GM12878 (cell line): ENCODE measurements around the gene IDI1. TPM values are rescaled to one million over a fixed set of nuclear protein-coding genes. Genes with fewer than 3 reads are reported as not detected.

ENCODE experiments used
- ATAC-seq: fragments of 200-7000 bp; cut with Tn5 transposase; 3 replicates; pipeline ENCODE4 v1.9.1; 2020; ENCODE audit warnings: mild to moderate bottlenecking, moderate library complexity
- BruUV-seq: library from RNA; stranded (reverse); fragments of 400-500 nt; replicated peaks from 2 replicates; lab custom pipeline; 2021; lab: Mats Ljungman, UMichigan
- CTCF ChIA-PET: fragments of 300-600 bp; sonication (Branson Sonifier 250); formaldehyde crosslinking; extraction: SDS; loops from one replicate; lab custom pipeline; 2021; ENCODE audit warnings: inconsistent platforms; lab: Yijun Ruan, JAX
- POLR2A ChIA-PET: fragments of 350-600 bp; formaldehyde crosslinking; extraction: SDS; loops from one replicate; lab custom pipeline; 2021; ENCODE audit warnings: inconsistent platforms; lab: Charles Lee
- RAD21 ChIA-PET: fragments of 300-600 bp; sonication (Branson Sonifier 250); formaldehyde crosslinking; loops from one replicate; lab custom pipeline; 2023; ENCODE audit warnings: antibody characterized with exemption; ENCODE audit not compliant: unreplicated experiment; lab: Charles Lee
- SMC1A ChIA-PET: fragments of 300-600 bp; sonication (Branson Sonifier 250); formaldehyde crosslinking; loops from one replicate; lab custom pipeline; 2023; ENCODE audit not compliant: unreplicated experiment, uncharacterized antibody; lab: Charles Lee
- DNase-seq: peaks from one replicate; pipeline ENCODE4 v3.0.0-alpha.2; 2011; ENCODE audit warnings: low read depth, low spot score
- FAIRE-seq: peaks from 3 replicates; lab custom pipeline; 2011; peaks lifted over from hg19 to GRCh38; lab: Jason Lieb, UNC
- H2AFZ ChIP-seq: 2 replicates; pipeline ENCODE4 v1.6.0; 2011; ENCODE audit warnings: low read depth, low read length, control low read depth; ENCODE audit not compliant: control insufficient read depth
- H3K27ac ChIP-seq: 2 replicates; pipeline ENCODE4 v1.5.1; 2011; ENCODE audit warnings: control low read depth; ENCODE audit not compliant: control insufficient read depth, insufficient read depth
- H3K27me3 ChIP-seq, 2 experiments: replicated peaks in 1 of 2; 2 replicates each; pipeline versions ENCODE4 v1.6.0 to v1.6.1; 2011; ENCODE audit warnings: low read length in 1 of 2; ENCODE audit not compliant: control insufficient read depth in 2 of 2, insufficient read depth in 2 of 2
- H3K36me3 ChIP-seq, 2 experiments: 2 replicates each; pipeline ENCODE4 v1.5.1; 2011; ENCODE audit warnings: low read length in 1 of 2; ENCODE audit not compliant: control insufficient read depth in 2 of 2, insufficient read depth in 2 of 2
- H3K4me1 ChIP-seq: 2 replicates; pipeline ENCODE4 v1.6.1; 2011; ENCODE audit warnings: mild to moderate bottlenecking, low read length, moderate library complexity, mixed read lengths; ENCODE audit not compliant: control insufficient read depth, insufficient read depth
- H3K4me2 ChIP-seq: 2 replicates; pipeline ENCODE4 v1.6.0; 2011; ENCODE audit warnings: control low read depth; ENCODE audit not compliant: control insufficient read depth, insufficient read depth
- H3K4me3 ChIP-seq: fragments of 200-600 bp; sonication (generic); 2 replicates; pipeline ENCODE4 v1.5.1; 2016
- H3K79me2 ChIP-seq: 2 replicates; pipeline ENCODE4 v1.6.0; 2011; ENCODE audit warnings: low read length; ENCODE audit not compliant: control insufficient read depth, insufficient read depth
- H3K9ac ChIP-seq: 2 replicates; pipeline ENCODE4 v1.8.0; 2011; ENCODE audit warnings: low read length, control low read depth, mixed read lengths; ENCODE audit not compliant: control insufficient read depth, insufficient read depth
- H3K9me3 ChIP-seq: replicated peaks from 3 replicates; pipeline ENCODE4 v1.5.1; 2011; ENCODE audit warnings: mild to moderate bottlenecking, low read length; ENCODE audit not compliant: control insufficient read depth, insufficient read depth
- H4K20me1 ChIP-seq: 2 replicates; pipeline ENCODE4 v1.6.0; 2011; ENCODE audit not compliant: control insufficient read depth, insufficient read depth
- CHD2 ChIP-seq: IDR thresholded peaks from 2 replicates; pipeline ENCODE4 v1.6.1; 2011; ENCODE audit warnings: low read depth, low read length, improper control_type of control experiment, borderline replicate concordance
- GATAD2B ChIP-seq: fragments of 450-650 bp; conservative IDR thresholded peaks from 2 replicates; pipeline ENCODE4 v1.6.1; 2017; ENCODE audit warnings: low read depth, mild to moderate bottlenecking, moderate library complexity
- HDAC6 ChIP-seq: fragments of 200-600 bp; sonication (generic); IDR thresholded peaks from one replicate; pipeline ENCODE4 v1.8.0; 2017; ENCODE audit warnings: antibody characterized with exemption; ENCODE audit not compliant: unreplicated experiment
- HDGF ChIP-seq: fragments of 450-650 bp; IDR thresholded peaks from 2 replicates; pipeline ENCODE4 v1.6.1; 2016; ENCODE audit warnings: antibody characterized with exemption
- IKZF1 ChIP-seq: fragments of 450-650 bp; conservative IDR thresholded peaks from 2 replicates; pipeline ENCODE4 v1.6.1; 2017; ENCODE audit warnings: antibody characterized with exemption, mild to moderate bottlenecking
- KAT2A ChIP-seq: conservative IDR thresholded peaks from 2 replicates; pipeline ENCODE4 v1.6.1; 2011; ENCODE audit warnings: low read depth, low read length; ENCODE audit not compliant: control insufficient read depth
- MEF2A ChIP-seq: IDR thresholded peaks from 2 replicates; pipeline ENCODE4 v1.6.1; 2011; ENCODE audit warnings: low read depth, mild to moderate bottlenecking, low read length, moderate library complexity; ENCODE audit not compliant: insufficient read depth
- MTA2 ChIP-seq: fragments of 450-650 bp; IDR thresholded peaks from 2 replicates; pipeline ENCODE4 v1.6.1; 2016; ENCODE audit warnings: low read depth, mild to moderate bottlenecking, moderate library complexity
- MYC ChIP-seq: IDR thresholded peaks from 2 replicates; pipeline ENCODE4 v1.6.1; 2011; ENCODE audit warnings: mild to moderate bottlenecking, low read length, moderate library complexity, inconsistent platforms; ENCODE audit not compliant: insufficient read depth, insufficient replicate concordance, insufficient read length, severe bottlenecking
- NR2F1 ChIP-seq: fragments of 450-650 bp; conservative IDR thresholded peaks from 2 replicates; pipeline ENCODE4 v1.6.1; 2017; ENCODE audit warnings: mild to moderate bottlenecking
- PAX5 ChIP-seq: IDR thresholded peaks from 2 replicates; pipeline ENCODE4 v1.6.1; 2011; ENCODE audit warnings: low read depth, low read length, borderline replicate concordance
- POLR2AphosphoS2 ChIP-seq: IDR thresholded peaks from 2 replicates; pipeline ENCODE4 v1.6.1; 2011; ENCODE audit warnings: low read depth, mild to moderate bottlenecking, low read length, improper control_type of control experiment, moderate library complexity
- POU2F2 ChIP-seq: IDR thresholded peaks from 3 replicates; pipeline ENCODE4 v1.6.1; 2011; ENCODE audit warnings: low read depth, mild to moderate bottlenecking, low read length, borderline replicate concordance
- RUNX3 ChIP-seq: IDR thresholded peaks from 2 replicates; pipeline ENCODE4 v1.6.1; 2012; ENCODE audit warnings: low read length, inconsistent platforms
- SIX5 ChIP-seq: IDR thresholded peaks from 2 replicates; pipeline ENCODE4 v1.6.1; 2011; ENCODE audit warnings: mild to moderate bottlenecking, low read depth, low read length, moderate library complexity; ENCODE audit not compliant: severe bottlenecking
- SKIL ChIP-seq: fragments of 450-650 bp; IDR thresholded peaks from 2 replicates; pipeline ENCODE4 v1.6.1; 2017; ENCODE audit warnings: mild to moderate bottlenecking, low read depth, inconsistent platforms; ENCODE audit not compliant: poor library complexity, severe bottlenecking
- SREBF1 ChIP-seq: IDR thresholded peaks from 2 replicates; pipeline ENCODE4 v1.6.1; 2012; ENCODE audit warnings: mild to moderate bottlenecking, low read length
- USF2 ChIP-seq: IDR thresholded peaks from 2 replicates; pipeline ENCODE4 v1.6.1; 2011; ENCODE audit warnings: low read depth, low read length, improper control_type of control experiment, borderline replicate concordance
- in situ Hi-C: fragments of 300-500 bp; cut with MboI; formaldehyde crosslinking; loops from 9 replicates; pipeline ENCODE4 v1.14.3; 2018; ENCODE audit warnings: mixed read lengths
- intact Hi-C: fragments of 100-400 bp; cut with micrococcal nuclease; formaldehyde crosslinking; loops from one replicate; pipeline ENCODE4 v1.14.2; 2022; ENCODE audit not compliant: unreplicated experiment
- polyA plus RNA-seq, 11 experiments: library from polyadenylated mRNA; depleted of rRNA in 4 of 11; unstranded in 6 of 11; stranded (reverse) in 5 of 11; fragments of >200 nt; fragmentation: Nextera tagmentation in 4 of 11; fragmentation: Illumina TruSeq in 1 of 11; extraction: Ambion mirVana in 4 of 11; extraction: Trizol in 1 of 11; gene quantifications; 1 replicate in 1 of 11; 2 replicates in 10 of 11; pipeline versions ENCODE4 v1.2.1 to v1.2.3, GENCODE V29; 2011 to 2016; ENCODE audit warnings: inconsistent platforms in 2 of 11, missing spikeins in 2 of 11, low read depth in 1 of 11
- total RNA-seq, 4 experiments: library from RNA; depleted of rRNA in 3 of 4; stranded (reverse); fragments of >200 nt in 3 of 4; fragmentation: Illumina TruSeq in 1 of 4; extraction: Trizol in 1 of 4; gene quantifications; 2 replicates each; pipeline versions ENCODE4 v1.2.1 to v1.2.3, GENCODE V29; 2013 to 2021
- TF ChIP-seq, protein P1 (sequence below): fragments of 150-350 bp; IDR thresholded peaks from 2 replicates; pipeline ENCODE4 v1.6.1; 2014; ENCODE audit warnings: mild to moderate bottlenecking, low read depth, low read length
- TF ChIP-seq, protein P2 (sequence below): fragments of 450-650 bp; IDR thresholded peaks from 2 replicates; pipeline ENCODE4 v1.6.1; 2014; ENCODE audit warnings: mild to moderate bottlenecking

IDI1 gene
- total and polyA plus RNA-seq, 10 of the 15 experiments (the other 5 are each of a cell fraction or from before 2014, with no cell fraction given) = 85.5 to 223 (median 157) TPM

- H3K36me3 ChIP-seq = peaks cover 5 to 13% of the 10 kb centered on the region in 2 experiments
- no TSS peak for BruUV-seq
- H3K4me3 ChIP-seq = no peak overlapping the region
- no peak overlapping the region for H3K9ac ChIP-seq
- H3K4me1 ChIP-seq = no peaks in the 10 kb centered on the region
- intact Hi-C loops = loop anchor here (10.0 kb wide), 1 partner anchor 564 kb away; no protein-coding TSS in a partner anchor
- FAIRE-seq = no peak
- ChIA-PET CTCF (no interaction called here), POLR2A (no interaction called here), SMC1A (no interaction called here), RAD21 (no interaction called here)
- H3K27ac ChIP-seq = no peak overlapping the region
- no peaks in the 10 kb centered on the region for H4K20me1 ChIP-seq
- no peak for ATAC-seq
- in situ Hi-C loops = loop anchor here (10.0 kb wide), 1 partner anchor 574 kb away; no protein-coding TSS in a partner anchor
- H3K4me2 ChIP-seq = no peak overlapping the region
- no peaks in the 10 kb centered on the region for H3K27me3 ChIP-seq
- H3K79me2 ChIP-seq = no peaks in the 10 kb centered on the region; the same call in 1 of the 2 replicates
- H2AFZ ChIP-seq = no peak overlapping the region
- H3K9me3 ChIP-seq = no peaks in the 10 kb centered on the region
- TF ChIP-seq MEF2A (no peak), PAX5 (no peak), RUNX3 (no peak), GATAD2B (no peak), HDAC6 (no peak), MYC (no peak), HDGF (no peak), SREBF1 (no peak), MTA2 (no peak), USF2 (no peak), POU2F2 (no peak), POLR2AphosphoS2 (no peak), CHD2 (no peak), KAT2A (no peak), NR2F1 (no peak), SKIL (no peak), SIX5 (no peak), IKZF1 (no peak)
- TF ChIP-seq, protein P1, sequence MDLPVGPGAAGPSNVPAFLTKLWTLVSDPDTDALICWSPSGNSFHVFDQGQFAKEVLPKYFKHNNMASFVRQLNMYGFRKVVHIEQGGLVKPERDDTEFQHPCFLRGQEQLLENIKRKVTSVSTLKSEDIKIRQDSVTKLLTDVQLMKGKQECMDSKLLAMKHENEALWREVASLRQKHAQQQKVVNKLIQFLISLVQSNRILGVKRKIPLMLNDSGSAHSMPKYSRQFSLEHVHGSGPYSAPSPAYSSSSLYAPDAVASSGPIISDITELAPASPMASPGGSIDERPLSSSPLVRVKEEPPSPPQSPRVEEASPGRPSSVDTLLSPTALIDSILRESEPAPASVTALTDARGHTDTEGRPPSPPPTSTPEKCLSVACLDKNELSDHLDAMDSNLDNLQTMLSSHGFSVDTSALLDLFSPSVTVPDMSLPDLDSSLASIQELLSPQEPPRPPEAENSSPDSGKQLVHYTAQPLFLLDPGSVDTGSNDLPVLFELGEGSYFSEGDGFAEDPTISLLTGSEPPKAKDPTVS = no peak
- TF ChIP-seq, protein P2, sequence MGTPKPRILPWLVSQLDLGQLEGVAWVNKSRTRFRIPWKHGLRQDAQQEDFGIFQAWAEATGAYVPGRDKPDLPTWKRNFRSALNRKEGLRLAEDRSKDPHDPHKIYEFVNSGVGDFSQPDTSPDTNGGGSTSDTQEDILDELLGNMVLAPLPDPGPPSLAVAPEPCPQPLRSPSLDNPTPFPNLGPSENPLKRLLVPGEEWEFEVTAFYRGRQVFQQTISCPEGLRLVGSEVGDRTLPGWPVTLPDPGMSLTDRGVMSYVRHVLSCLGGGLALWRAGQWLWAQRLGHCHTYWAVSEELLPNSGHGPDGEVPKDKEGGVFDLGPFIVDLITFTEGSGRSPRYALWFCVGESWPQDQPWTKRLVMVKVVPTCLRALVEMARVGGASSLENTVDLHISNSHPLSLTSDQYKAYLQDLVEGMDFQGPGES = no peak
- no peak for DNase-seq
Observed at GRCh38 chr10:1078668-1079067, 29.7 kb upstream of the IDI1 start.
